ENCODE data around the gene EFCAB12. TPM values are rescaled to one million over a fixed set of nuclear protein-coding genes. Genes with fewer than 3 reads are reported as not detected.

The EFCAB12 gene
- total RNA-seq, 2 experiments from 2014 or later = 3.2 to 3.4 TPM

DNA sequence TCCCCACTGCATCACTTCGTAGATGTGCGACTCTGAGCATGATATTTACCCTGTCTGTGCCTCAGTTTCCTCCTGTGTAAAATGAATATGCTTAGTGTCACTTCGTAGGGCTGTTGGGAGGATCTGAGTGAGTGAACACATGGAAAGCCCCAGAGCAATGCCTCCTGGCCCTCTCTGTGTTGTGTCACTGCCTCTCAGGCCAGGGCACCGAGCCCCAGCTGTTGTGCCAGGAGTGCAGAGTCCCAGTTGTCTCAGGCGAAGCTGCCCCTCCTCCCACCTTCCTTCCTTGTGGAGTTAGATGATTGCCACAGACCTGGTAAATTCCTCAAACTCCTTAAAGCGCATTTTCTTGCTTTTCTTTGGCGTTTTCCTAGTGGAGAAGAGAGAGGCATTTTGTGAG is 26.2 kb downstream of the EFCAB12 start:
- POLR2A ChIA-PET = no interaction called here
- Mint-ChIP-seq H3K36me3 (ENCODE audit: low read depth) (peaks cover 16% of the 10 kb centered on the region), H3K27ac (no peak overlapping the region), H3K4me3 (no peak overlapping the region), H3K4me1 (ENCODE audit: low read depth) (peaks cover 23% of the 10 kb centered on the region), H3K27me3 (no peaks in the 10 kb centered on the region), H3K9me3 (no peaks in the 10 kb centered on the region)
- Histone ChIP-seq H3K27ac (ENCODE audit: low read depth in 1 of 2, low read length in 2 of 2) (no peak overlapping the region), H3K27me3 (ENCODE audit: control insufficient read depth in 1 of 2, insufficient read depth in 2 of 2, low read length in 2 of 2) (no peaks in the 10 kb centered on the region), H3K9me3 (ENCODE audit: control insufficient read depth in 1 of 2, insufficient read depth in 1 of 2, low read length in 2 of 2) (no peaks in the 10 kb centered on the region), H3K4me1 (ENCODE audit: insufficient read depth, low read length) (peaks cover 23% of the 10 kb centered on the region), H3K4me3 (ENCODE audit: low read length) (no peak overlapping the region), H3K36me3 (ENCODE audit: insufficient read depth, low read length) (no peaks in the 10 kb centered on the region)
- TF ChIP-seq, protein P1, sequence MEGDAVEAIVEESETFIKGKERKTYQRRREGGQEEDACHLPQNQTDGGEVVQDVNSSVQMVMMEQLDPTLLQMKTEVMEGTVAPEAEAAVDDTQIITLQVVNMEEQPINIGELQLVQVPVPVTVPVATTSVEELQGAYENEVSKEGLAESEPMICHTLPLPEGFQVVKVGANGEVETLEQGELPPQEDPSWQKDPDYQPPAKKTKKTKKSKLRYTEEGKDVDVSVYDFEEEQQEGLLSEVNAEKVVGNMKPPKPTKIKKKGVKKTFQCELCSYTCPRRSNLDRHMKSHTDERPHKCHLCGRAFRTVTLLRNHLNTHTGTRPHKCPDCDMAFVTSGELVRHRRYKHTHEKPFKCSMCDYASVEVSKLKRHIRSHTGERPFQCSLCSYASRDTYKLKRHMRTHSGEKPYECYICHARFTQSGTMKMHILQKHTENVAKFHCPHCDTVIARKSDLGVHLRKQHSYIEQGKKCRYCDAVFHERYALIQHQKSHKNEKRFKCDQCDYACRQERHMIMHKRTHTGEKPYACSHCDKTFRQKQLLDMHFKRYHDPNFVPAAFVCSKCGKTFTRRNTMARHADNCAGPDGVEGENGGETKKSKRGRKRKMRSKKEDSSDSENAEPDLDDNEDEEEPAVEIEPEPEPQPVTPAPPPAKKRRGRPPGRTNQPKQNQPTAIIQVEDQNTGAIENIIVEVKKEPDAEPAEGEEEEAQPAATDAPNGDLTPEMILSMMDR (IDR thresholded peaks at IDR 0.05) = no peak
- DNase-seq = no peak
- intact Hi-C loops (cut with DNase I, micrococcal nuclease) = no loop called here
- CTCF ChIA-PET = no interaction called here
- no peak for ATAC-seq (ENCODE audit: poor library complexity)

DNA sequence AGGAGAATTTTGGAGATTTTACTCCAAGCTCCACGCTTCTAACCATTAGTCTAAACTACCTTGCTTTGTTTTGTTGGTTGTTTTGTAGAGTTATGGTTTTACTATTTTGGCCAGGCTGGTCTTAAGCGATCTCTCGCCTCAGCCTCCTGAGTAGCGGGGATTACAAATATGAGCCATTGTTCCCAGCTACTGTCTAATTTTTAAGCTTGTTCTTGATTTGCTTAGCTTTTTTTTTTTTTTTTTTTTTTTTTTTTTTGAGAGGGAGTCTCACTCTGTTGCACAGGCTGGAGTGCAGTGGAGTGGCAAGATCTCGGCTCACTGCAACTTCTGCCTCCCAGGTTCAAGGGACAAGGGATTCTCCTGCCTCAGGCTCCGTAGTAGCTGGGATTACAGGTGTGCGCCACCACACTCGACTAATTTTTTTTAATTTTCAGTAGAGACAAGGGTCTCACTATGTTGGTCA is 28.5 kb downstream of the EFCAB12 start:
- Mint-ChIP-seq H3K9me3 (no peaks in the 10 kb centered on the region), H3K27ac (peak overlapping the region; percentile 94), H3K27me3 (no peaks in the 10 kb centered on the region), H3K4me1 (ENCODE audit: low read depth) (peaks cover 38% of the 10 kb centered on the region), H3K36me3 (ENCODE audit: low read depth) (peaks cover 37% of the 10 kb centered on the region), H3K4me3 (peak overlapping the region; percentile 91)
- H3K27me3 ChIP-seq (ENCODE audit: control insufficient read depth in 1 of 2, insufficient read depth in 2 of 2, low read length in 2 of 2) = no peaks in the 10 kb centered on the region
- H3K4me3 ChIP-seq (ENCODE audit: low read length) = peak overlapping the region; percentile 82
- ATAC-seq (ENCODE audit: poor library complexity) (no peak), DNase-seq (peak in 1 of 14 experiments; percentile 33)
- peaks cover 18% of the 10 kb centered on the region for H3K36me3 ChIP-seq (ENCODE audit: insufficient read depth, low read length)
- no peaks in the 10 kb centered on the region for H3K9me3 ChIP-seq (ENCODE audit: control insufficient read depth in 1 of 2, insufficient read depth in 1 of 2, low read length in 2 of 2)
- intact Hi-C loops (cut with DNase I, micrococcal nuclease) = loop anchor here (2.0 to 5.0 kb wide), 5 partner anchors 29 to 123 kb away; partner anchors contain the start of genes EFCAB12 (in 1 of the 2), HMCES (in 1 of the 2), IFT122 (in 1 of the 2) and MBD4 (in 1 of the 2)
- TF ChIP-seq, protein P1 (IDR thresholded peaks at IDR 0.05) = no peak
- POLR2A ChIA-PET = interaction anchor here (0.6 to 2.6 kb wide), 3 partner anchors 41 to 749 kb away, joined by 6 to 17 read pairs (median 16); partner anchors contain the start of genes IFT122 and MBD4
- H3K27ac ChIP-seq (ENCODE audit: low read depth in 1 of 2, low read length in 2 of 2) = peak overlapping the region in 1 of 2 donors; percentile 97
- CTCF ChIA-PET = interaction anchor here (0.6 to 1.7 kb wide), 5 partner anchors 28 to 435 kb away, joined by 3 to 10 read pairs (median 3); partner anchors contain the start of genes EFCAB12, IFT122 and MBD4
- H3K4me1 ChIP-seq (ENCODE audit: insufficient read depth, low read length) = peaks cover 27% of the 10 kb centered on the region

DNA sequence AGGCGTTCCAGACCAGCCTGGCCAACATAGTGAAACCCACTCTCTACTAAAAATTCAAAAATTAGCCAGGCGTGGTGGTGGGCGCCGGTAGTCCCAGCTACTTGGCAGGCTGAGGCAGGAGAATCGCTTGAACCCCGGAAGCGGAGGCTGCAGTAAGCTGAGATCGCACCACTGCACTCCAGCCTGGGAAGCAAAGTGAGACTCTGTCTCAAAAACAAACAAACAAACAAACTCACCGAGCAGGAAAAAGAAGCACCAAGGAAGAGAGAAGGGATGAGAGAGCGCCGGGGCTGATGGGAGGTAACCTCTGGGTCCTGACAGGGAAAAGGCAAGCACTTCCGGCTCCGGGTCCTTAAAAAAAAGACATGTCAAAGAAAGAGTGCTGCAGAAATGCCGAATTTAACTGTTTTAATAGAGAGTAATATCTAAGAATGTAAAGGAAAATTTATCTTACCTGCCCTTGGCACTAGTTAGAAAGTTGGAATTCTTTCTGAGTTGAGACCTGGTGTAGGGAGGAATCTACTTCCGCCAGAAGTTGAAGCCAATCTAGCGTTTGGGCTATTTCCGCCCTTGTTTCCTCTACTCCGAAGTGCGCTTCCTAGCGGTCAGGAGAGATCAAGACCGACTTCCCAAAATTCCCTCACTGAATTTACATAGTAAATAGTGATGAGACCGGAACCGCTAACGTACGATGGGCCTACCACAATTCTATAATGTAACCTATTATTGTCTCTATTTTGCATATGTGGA is 29.1 kb downstream of the EFCAB12 start:
- TF ChIP-seq, protein P1 (IDR thresholded peaks at IDR 0.05) = peak; percentile 97
- ChIA-PET CTCF (interaction anchor here (0.6 to 1.7 kb wide), 5 partner anchors 29 to 436 kb away, joined by 3 to 10 read pairs (median 3); partner anchors contain the start of genes EFCAB12, IFT122 and MBD4), POLR2A (interaction anchor here (0.6 to 2.6 kb wide), 3 partner anchors 41 to 748 kb away, joined by 6 to 17 read pairs (median 16); partner anchors contain the start of genes IFT122 and MBD4)
- Mint-ChIP-seq H3K36me3 (ENCODE audit: low read depth) (peaks cover 43% of the 10 kb centered on the region), H3K4me1 (ENCODE audit: low read depth) (peaks cover 38% of the 10 kb centered on the region), H3K4me3 (peak overlapping the region; percentile 91), H3K27ac (peak overlapping the region; percentile 94), H3K9me3 (no peaks in the 10 kb centered on the region), H3K27me3 (no peaks in the 10 kb centered on the region)
- no peaks in the 10 kb centered on the region for H3K27me3 ChIP-seq (ENCODE audit: control insufficient read depth in 1 of 2, insufficient read depth in 2 of 2, low read length in 2 of 2)
- peaks cover 27% of the 10 kb centered on the region for H3K4me1 ChIP-seq (ENCODE audit: insufficient read depth, low read length)
- DNase-seq (peak; percentile 49 to 94 (median 61)), ATAC-seq (ENCODE audit: poor library complexity) (peak; percentile 82)
- H3K4me3 ChIP-seq (ENCODE audit: low read length) = peak overlapping the region; percentile 82
- no peaks in the 10 kb centered on the region for H3K9me3 ChIP-seq (ENCODE audit: control insufficient read depth in 1 of 2, insufficient read depth in 1 of 2, low read length in 2 of 2)
- peaks cover 20% of the 10 kb centered on the region for H3K36me3 ChIP-seq (ENCODE audit: insufficient read depth, low read length)
- peak overlapping the region; percentile 68 to 97 for H3K27ac ChIP-seq (ENCODE audit: low read depth in 1 of 2, low read length in 2 of 2)
- intact Hi-C loops (cut with DNase I, micrococcal nuclease) = loop anchor here (2.0 to 5.0 kb wide), 5 partner anchors 29 to 122 kb away; partner anchors contain the start of genes EFCAB12 (in 1 of the 2), HMCES (in 1 of the 2), IFT122 (in 1 of the 2) and MBD4 (in 1 of the 2)
